Cerebellar nuclear complex (tissue), 1 donor: Measurements from ENCODE around the gene GPD1.

Experiments used
- DNase-seq, 2 experiments: peaks; one replicate each; lab custom pipeline; 2025; lab: John Stamatoyannopoulos, UW

The GPD1 gene

DNA sequence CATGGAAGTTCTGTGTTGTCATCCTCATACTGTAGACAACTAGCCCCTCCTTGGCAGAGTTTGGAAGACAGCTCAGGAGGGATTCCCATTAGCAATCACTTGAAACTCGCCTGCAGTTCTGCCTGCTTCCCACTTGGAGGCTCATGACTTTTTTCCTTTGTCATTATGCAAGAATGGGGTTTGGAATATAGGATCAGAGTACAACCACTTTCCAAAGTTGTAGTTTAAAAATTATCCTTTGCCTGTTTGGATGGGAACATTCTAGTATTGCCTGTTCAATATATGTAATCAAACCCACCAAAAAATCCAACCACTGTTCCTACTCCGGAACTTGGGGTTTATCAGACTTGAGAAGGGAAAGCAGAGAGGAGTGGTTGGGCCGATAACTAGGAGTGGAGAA lies 2.1 kb upstream of the GPD1 start:
- peak in 1 of 2 experiments; percentile 56 for DNase-seq

- DNase-seq = peak in 1 of 2 experiments; percentile 56
Measured at GRCh38 chr12:50102131-50102531, 1.7 kb upstream of the GPD1 start.

DNA sequence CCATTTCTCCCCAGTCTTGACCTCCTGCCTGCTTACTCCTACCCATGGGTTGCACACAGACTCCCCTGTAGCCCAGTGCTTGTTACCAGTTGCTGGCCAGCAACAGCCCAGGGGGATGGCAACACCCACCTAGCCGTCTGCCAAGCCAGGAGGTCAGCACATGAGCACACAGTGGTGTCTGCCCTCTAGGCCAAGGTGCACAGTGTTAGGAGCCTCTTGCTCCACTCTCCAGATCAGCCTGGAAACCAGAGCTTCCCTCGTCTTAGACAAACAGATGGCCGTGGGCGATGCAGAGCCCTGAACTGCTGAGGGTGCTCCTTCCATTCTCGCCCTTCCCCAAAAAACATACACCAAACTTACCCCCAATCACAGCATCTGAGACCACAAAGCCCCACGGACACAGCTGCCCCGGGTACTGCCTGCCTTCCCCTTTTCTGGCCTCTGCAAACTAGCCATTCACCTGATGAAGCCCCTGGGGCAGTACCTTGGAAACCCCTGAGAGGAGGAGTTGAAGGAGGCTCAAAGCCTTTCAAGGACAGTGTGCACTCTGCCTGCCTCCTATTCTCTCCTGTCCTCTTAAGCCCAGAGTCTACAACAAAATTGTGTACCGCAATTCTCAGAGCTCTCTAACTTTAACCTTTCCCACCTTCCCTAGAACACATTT lies 1.0 kb upstream of the GPD1 start:
- no peak for DNase-seq

GRCh38 chr12:50103351-50103750 lies 457 bp upstream of the GPD1 start:
- no peak for DNase-seq

DNA sequence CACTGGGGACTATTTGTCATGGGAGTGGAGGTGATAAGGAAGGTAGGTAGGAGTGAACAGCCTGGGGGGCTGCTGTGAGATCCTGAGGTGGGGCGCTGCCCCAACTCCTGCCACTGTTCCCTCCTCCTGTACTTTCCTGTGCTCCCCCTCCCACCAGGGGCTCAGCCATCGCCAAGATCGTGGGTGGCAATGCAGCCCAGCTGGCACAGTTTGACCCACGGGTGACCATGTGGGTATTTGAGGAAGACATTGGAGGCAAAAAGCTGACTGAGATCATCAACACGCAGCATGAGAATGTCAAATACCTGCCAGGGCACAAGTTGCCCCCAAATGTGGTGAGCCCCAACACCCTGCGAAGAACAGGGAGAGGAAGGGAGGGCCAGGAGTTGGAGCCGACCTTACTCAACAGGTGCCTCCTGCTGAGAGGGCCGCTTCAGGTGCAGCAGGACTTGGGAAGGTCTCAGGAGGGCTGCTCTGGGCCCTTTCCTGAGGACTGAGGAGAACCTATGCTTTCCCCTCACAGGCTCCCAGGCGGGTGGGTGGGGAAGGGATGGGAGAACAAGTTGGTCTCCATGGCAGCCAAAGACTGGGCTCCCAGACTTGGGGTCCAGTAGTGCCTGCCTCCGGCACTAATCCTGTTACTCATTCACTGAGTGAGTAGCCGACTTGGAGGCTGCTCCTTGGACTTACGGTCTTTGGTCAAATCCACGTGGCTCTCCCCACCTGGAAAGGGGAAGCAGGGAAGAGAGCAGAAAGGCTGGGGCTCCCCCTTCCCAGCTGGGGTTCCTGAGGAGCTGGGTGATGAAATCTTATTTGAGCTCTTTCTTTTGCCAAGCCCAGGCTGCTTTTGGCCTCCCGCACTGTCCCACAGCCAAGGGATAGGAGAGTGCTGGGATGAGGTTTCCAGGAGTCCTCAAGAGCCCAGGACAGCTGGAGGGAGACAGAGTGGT lies 884 bp downstream of the GPD1 start:
- no peak for DNase-seq

DNA sequence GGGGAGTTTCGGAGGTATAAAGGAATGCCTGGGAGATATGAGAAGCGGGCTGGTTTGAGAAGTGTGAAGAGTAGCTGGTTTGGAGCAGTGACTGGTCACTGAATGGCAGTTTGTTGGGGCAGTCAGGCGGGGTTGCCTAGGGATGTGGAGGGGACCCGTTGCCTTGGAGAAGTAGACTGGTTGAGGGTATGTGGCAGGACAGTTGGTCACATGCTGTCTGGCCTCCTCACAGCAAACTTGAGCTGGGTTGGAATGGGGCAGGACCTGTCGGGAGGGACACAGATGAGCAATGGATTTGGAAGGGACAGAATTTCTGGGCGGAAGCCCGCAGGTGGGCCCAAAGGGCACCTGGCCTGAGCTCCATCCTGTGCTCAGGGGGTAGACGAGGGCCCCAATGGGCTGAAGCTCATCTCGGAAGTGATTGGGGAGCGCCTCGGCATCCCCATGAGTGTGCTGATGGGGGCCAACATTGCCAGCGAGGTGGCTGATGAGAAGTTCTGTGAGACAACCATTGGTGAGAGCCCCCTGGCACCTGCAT lies 2.2 kb downstream of the GPD1 start:
- no peak for DNase-seq

- no peak for DNase-seq
Measured at GRCh38 chr12:50106907-50107306, 3.1 kb downstream of the GPD1 start.

DNA sequence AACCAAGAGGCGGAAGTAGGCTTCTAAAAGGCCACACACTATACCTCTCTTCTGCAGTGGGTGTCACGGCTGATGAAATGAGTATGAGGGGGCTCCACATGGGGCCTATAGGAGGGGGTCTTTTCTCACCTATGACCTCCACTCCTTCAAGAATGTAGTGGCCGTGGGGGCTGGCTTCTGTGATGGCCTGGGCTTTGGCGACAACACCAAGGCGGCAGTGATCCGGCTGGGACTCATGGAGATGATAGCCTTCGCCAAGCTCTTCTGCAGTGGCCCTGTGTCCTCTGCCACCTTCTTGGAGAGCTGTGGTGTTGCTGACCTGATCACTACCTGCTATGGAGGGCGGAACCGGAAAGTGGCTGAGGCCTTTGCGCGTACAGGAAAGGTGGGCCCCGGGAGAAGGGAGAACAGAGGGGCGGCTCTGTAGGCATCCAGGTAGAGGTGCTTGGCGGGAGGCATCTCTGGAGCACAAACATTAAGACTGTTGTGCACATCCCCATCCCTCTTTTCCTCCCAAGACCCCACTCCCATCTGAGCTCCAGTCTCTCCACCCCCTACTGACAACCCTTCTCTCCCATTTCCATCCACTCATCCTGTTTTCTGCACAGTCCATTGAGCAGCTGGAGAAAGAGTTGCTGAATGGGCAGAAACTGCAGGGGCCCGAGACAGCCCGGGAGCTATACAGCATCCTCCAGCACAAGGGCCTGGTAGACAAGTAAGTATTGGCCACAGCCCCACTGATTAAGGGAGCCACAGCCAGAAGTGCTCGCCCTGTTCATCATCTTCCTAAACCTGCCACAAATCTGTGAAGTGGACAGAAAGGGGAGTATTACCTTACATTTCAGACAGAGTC lies 3.8 kb downstream of the GPD1 start:
- DNase-seq = no peak

GRCh38 chr12:50109319-50109718 lies 5.5 kb downstream of the GPD1 start:
- no peak for DNase-seq

- no peak for DNase-seq
Measured at GRCh38 chr12:50110127-50110761, 6.4 kb downstream of the GPD1 start.

DNA sequence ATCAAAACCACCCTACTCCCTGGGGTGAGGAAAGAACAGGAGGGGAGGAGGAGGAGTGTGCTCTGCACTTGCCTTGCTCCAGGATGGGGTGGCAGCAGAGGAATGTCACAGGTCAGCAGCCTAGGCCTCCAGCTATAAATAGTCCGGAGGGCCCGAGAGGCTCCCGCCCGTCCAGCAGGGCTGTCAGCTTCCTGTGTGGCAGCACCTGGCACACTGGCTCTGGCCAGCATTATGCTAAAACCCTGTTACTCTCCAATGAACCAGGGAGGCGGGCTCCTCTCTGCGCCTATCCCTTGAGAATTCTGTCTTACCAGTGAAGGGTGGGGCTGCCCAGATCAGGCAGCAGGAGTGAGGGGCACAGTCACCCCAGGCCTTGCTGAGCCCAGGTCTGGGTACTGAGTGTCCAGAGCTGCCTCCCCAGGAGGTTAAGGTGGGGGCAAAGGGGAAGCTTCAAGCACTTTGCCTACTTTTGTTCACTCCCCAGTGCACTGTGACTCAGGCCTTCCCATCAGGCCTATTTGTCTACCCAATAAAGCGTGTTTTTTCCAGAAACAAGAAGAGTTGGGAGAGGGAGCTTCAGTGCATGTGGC lies 7.0 kb downstream of the GPD1 start:
- DNase-seq = peak in 1 of 2 experiments; percentile 37

DNA sequence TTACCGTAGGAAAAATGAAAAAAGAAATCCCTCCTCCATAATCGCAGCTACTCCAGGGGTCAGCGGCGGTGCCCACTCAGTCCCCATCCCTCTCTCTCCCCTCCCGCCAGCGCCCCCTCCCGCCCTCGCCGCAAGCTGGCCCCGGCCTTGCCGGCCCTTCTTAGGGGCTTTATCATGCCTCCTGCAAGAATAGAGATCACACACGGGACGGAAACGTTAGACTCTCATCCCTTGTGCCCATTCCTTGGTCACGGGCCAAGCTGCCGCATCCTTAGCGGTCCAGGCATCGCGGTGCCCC lies 7.5 kb downstream of the GPD1 start:
- no peak for DNase-seq

- DNase-seq = peak; percentile 98 to 100
Measured at GRCh38 chr12:50111693-50112455, 8.1 kb downstream of the GPD1 start, which contains the start of gene COX14. Gene COX14 (plus strand): TSS chr12:50112236. CDS start chr12:50120044, 7,808 bp downstream.

- DNase-seq = no peak
Measured at GRCh38 chr12:50112456-50113218, 8.8 kb downstream of the GPD1 start.

DNA sequence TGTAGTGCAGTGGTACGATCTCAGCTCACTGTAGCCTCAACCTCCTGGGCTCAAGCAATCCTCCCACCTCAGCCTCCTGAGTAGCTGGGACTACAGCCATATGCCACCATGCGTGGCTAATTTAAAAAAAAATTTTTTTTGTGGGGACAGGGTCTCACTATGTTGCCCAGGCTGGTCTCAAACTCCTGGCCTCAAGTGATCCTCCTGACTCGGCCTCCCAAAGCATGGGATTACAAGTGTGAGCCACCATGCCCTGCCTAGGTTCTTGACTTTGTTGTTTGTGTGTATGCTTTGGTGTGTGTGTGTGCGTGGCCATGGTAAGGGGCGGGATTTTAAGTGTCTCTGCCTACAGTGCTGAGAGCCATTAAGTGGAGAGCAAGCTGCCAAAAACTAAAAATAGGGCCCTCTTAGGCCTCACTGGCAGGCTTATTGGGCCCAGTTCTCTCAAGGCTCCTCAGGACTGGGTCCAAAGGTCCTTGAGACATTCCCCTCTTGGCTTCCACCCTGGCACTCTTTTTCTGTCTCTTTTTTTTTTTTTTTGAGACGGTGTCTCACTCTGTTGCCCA lies 13.3 kb downstream of the GPD1 start:
- no peak for DNase-seq

GRCh38 chr12:50119387-50119786 lies 15.6 kb downstream of the GPD1 start:
- no peak for DNase-seq

GRCh38 chr12:50120521-50120920 lies 16.7 kb downstream of the GPD1 start:
- no peak for DNase-seq

GRCh38 chr12:50120953-50121352 lies 17.1 kb downstream of the GPD1 start:
- no peak for DNase-seq

DNA sequence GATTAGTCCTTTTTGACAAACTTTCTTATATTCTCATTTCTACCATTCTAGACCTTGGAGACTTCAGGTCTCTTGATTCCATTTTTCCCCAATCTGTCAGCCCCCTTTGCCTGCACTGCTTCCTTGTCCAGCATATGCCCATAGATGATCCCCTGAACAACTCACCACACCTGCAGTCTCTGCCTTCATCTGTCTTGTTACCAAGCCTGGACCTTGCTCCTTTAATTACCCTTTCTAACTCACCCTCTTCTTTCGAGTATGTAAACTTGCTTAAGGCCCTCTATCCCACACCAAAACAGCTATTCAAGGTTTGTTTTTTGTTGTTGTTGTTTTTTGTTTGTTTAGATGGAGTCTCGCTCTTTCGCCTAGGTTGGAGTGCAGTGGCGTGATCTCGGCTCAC lies 17.8 kb downstream of the GPD1 start:
- no peak for DNase-seq
